HEK293T (cell line): ENCODE results near the gene EIF1AD.

Experiments used
- CTCF ChIA-PET: fragments of 350-600 bp; formaldehyde crosslinking; extraction: SDS; loops from one replicate; lab custom pipeline; 2021; ENCODE audit warnings: antibody characterized with exemption, inconsistent platforms; lab: Yijun Ruan, JAX
- POLR2A ChIA-PET: fragments of 350-600 bp; formaldehyde crosslinking; extraction: SDS; loops from one replicate; lab custom pipeline; 2020; ENCODE audit warnings: antibody characterized with exemption, inconsistent platforms; lab: Yijun Ruan, JAX
- DNase-seq: peaks from one replicate; pipeline ENCODE4 v3.0.0; 2012; ENCODE audit warnings: mixed read lengths; ENCODE audit errors: extremely low spot score
- ARNT ChIP-seq: fragments of 450-650 bp; IDR thresholded peaks from 2 replicates; pipeline ENCODE4 v1.6.1; 2017; ENCODE audit warnings: mild to moderate bottlenecking
- BHLHE40 ChIP-seq: fragments of 450-650 bp; IDR thresholded peaks from 2 replicates; pipeline ENCODE4 v1.6.1; 2016; ENCODE audit warnings: mild to moderate bottlenecking, moderate library complexity, borderline replicate concordance
- CTBP1 ChIP-seq: fragments of 450-650 bp; IDR thresholded peaks from 2 replicates; pipeline ENCODE4 v1.6.1; 2016; ENCODE audit warnings: borderline replicate concordance
- ELF4 ChIP-seq: fragments of 450-650 bp; IDR thresholded peaks from 2 replicates; pipeline ENCODE4 v1.6.1; 2017; ENCODE audit warnings: antibody characterized with exemption
- FOXA1 ChIP-seq: fragments of 450-650 bp; IDR thresholded peaks from 2 replicates; pipeline ENCODE4 v1.6.1; 2016; ENCODE audit warnings: mild to moderate bottlenecking
- FOXK2 ChIP-seq: fragments of 450-650 bp; IDR thresholded peaks from 2 replicates; pipeline ENCODE4 v1.6.1; 2016; ENCODE audit warnings: mild to moderate bottlenecking
- FOXM1 ChIP-seq: fragments of 450-650 bp; IDR thresholded peaks from 2 replicates; pipeline ENCODE4 v1.6.1; 2017; ENCODE audit warnings: mild to moderate bottlenecking, borderline replicate concordance
- HDGF ChIP-seq: fragments of 450-650 bp; IDR thresholded peaks from 2 replicates; pipeline ENCODE4 v1.6.1; 2017; ENCODE audit warnings: antibody characterized with exemption, borderline replicate concordance
- L3MBTL2 ChIP-seq: fragments of 450-650 bp; conservative IDR thresholded peaks from 2 replicates; pipeline ENCODE4 v1.6.1; 2016; ENCODE audit warnings: mild to moderate bottlenecking
- LEF1 ChIP-seq: fragments of 450-650 bp; IDR thresholded peaks from 2 replicates; pipeline ENCODE4 v1.6.1; 2017; ENCODE audit warnings: mild to moderate bottlenecking, borderline replicate concordance
- NFRKB ChIP-seq: fragments of 450-650 bp; IDR thresholded peaks from 2 replicates; pipeline ENCODE4 v1.6.1; 2016; ENCODE audit warnings: mild to moderate bottlenecking, moderate library complexity
- SP1 ChIP-seq: fragments of 450-650 bp; IDR thresholded peaks from 2 replicates; pipeline ENCODE4 v1.6.1; 2017
- SUZ12 ChIP-seq: fragments of 450-650 bp; IDR thresholded peaks from 2 replicates; pipeline ENCODE4 v1.6.1; 2016; ENCODE audit warnings: mild to moderate bottlenecking
- TARDBP ChIP-seq: fragments of 450-650 bp; IDR thresholded peaks from 2 replicates; pipeline ENCODE4 v1.6.1; 2016
- ZNF384 ChIP-seq: fragments of 450-650 bp; IDR thresholded peaks from 2 replicates; pipeline ENCODE4 v1.6.1; 2016
- TF ChIP-seq, protein P1 (sequence below): fragments of 450-650 bp; IDR thresholded peaks from 2 replicates; pipeline ENCODE4 v1.6.1; 2016

Gene EIF1AD, protein sequence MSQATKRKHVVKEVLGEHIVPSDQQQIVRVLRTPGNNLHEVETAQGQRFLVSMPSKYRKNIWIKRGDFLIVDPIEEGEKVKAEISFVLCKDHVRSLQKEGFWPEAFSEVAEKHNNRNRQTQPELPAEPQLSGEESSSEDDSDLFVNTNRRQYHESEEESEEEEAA

DNA sequence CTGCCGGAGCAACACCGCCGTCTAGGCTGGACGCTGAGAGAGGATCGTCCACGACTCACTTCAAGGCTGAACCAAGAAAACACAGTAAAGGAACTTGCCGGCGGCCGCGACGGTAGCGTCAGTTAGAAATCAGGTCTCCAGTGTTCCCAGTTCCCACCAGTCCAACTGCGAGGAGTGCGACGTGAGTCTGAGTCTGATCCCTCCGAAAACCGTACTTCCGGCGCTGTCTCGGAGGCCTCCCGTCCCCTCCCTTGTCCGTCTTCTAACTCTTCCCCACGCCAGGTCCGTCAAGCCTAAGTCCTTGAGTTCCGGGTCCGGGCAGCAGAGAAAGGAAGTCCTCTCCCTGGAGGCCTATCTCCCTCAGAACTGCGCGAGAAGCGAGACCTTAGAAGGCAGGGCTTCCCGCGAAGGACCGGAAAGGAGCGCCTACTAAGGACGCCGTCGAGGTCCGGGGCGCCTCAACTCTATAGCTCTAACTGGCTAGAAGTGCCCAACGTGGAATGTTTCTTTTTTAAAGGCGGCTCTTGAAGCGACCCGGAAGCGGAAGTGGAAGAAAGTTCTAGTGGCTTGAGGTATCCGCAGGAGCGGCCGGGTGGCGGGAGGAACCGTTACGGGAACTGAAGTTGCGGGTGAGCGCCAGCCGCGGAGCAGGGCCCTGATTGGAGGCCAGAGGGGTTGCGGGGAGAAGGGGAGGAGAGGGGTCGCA is at the start of gene EIF1AD, which contains the start of gene BANF1:
EIF1AD (minus strand) TSS at position 216 of the 706 bp plus-strand sequence. CDS start 1,768 bp downstream, outside the sequence.
BANF1 (plus strand) TSS at position 562 of the 706 bp plus-strand sequence. CDS start 748 bp downstream, outside the sequence.
- ChIA-PET POLR2A (interaction anchor here (0.6 to 1.5 kb wide), 14 partner anchors 11 to 387 kb away, joined by 3 to 9 read pairs (median 4); partner anchors contain the start of genes CCDC85B, FIBP, MUS81 and PCNX3), CTCF (interaction anchor here (1.0 kb wide), 1 partner anchor 142 kb away, joined by 3 read pairs; no protein-coding TSS in a partner anchor)
- DNase-seq: peak; percentile 88
- TF ChIP-seq SUZ12 (no peak), ZNF384 (no peak), L3MBTL2 (peak; percentile 86), NFRKB (no peak), TARDBP (no peak), SP1 (no peak), ELF4 (peak; percentile 90), FOXA1 (no peak), FOXK2 (peak; percentile 49; the same call in 1 of the 2 replicates), ARNT (0 out of 2 replicates have a peak, but pooled peaks have one; percentile 43), FOXM1 (no peak), CTBP1 (peak; percentile 94)
- TF ChIP-seq, protein P1, sequence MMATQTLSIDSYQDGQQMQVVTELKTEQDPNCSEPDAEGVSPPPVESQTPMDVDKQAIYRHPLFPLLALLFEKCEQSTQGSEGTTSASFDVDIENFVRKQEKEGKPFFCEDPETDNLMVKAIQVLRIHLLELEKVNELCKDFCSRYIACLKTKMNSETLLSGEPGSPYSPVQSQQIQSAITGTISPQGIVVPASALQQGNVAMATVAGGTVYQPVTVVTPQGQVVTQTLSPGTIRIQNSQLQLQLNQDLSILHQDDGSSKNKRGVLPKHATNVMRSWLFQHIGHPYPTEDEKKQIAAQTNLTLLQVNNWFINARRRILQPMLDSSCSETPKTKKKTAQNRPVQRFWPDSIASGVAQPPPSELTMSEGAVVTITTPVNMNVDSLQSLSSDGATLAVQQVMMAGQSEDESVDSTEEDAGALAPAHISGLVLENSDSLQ: peak; percentile 73

DNA sequence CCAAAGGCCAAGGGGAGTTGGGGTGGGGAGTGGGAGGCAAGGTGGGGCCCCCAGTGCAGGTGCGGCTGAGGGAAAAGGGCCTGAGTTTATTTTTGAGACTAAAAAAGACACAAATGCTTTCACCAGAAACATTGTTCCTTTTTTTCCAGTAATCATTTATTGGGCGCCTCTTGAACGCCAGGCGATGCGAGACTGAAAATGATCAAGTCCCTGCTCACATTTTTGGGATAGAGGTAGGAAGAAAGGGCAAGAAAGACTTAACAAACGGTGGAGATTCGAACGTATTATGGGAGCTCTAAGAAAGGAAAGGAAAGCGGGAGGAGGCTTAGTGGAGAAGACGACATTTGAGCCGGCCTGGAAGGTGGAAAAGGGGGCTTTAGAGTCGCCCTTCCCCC is 49.4 kb upstream of the EIF1AD start:
- POLR2A ChIA-PET: interaction anchor here (1.0 to 4.9 kb wide), 9 partner anchors 10 to 248 kb away, joined by 3 to 34 read pairs (median 5); partner anchors contain the start of gene CCDC85B
- CTCF ChIA-PET: interaction anchor here (1.0 to 4.6 kb wide), 3 partner anchors 13 to 220 kb away, joined by 3 to 24 read pairs (median 3); no protein-coding TSS in a partner anchor
- no peak for DNase-seq
- no peak for TF ChIP-seq BHLHE40
- no peak for TF ChIP-seq LEF1
- TF ChIP-seq FOXK2: no peak
- no peak for TF ChIP-seq FOXM1
- TF ChIP-seq NFRKB: no peak
- TF ChIP-seq CTBP1: no peak
- TF ChIP-seq FOXA1: no peak
- TF ChIP-seq, protein P1: no peak
- TF ChIP-seq TARDBP: no peak
- no peak for TF ChIP-seq ELF4
- TF ChIP-seq ZNF384: no peak
- TF ChIP-seq HDGF: no peak

DNA sequence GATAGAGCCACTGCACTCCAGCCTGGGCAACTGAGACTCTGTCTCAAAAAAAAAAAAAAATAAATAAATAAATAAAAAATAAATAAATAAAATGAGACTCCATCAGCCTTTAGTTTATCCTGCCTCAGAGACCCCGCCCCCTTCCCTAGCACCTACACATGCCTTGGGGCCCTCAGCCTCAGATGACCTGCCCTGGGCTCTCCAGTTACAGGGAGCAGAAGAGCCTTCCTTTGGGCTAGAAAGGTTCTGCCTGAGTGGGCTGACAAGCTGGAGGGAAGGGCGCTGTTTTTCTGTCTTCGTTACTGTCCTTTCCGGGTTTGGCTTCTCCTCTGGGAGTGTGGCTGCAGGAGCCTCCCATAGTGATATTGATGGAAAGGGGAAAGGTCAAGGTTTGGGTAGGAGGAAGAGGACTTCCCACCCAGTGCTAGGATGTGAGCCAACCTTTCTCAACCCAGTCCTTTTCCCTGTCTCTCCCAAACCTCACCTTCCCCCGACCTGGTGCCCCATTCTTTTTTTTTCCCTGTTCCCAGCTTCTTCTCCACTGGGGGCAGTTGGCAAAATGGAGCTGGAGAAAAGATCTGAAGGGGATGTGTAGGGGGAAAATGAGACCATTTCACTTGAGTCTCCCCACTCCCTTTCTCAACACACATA is 48.7 kb upstream of the EIF1AD start:
- ChIA-PET CTCF (interaction anchor here (0.6 to 4.6 kb wide), 3 partner anchors 13 to 29 kb away, joined by 3 to 24 read pairs (median 4); no protein-coding TSS in a partner anchor), POLR2A (interaction anchor here (4.9 kb wide), 1 partner anchor 18 kb away, joined by 34 read pairs; no protein-coding TSS in a partner anchor)
- no peak for DNase-seq
- no peak for TF ChIP-seq SUZ12
- no peak for TF ChIP-seq ELF4
- TF ChIP-seq ZNF384: no peak
- TF ChIP-seq LEF1: no peak
- TF ChIP-seq L3MBTL2: no peak
- no peak for TF ChIP-seq FOXM1
- no peak for TF ChIP-seq FOXK2
- TF ChIP-seq TARDBP: no peak
- no peak for TF ChIP-seq CTBP1
- TF ChIP-seq, protein P1: no peak
- TF ChIP-seq BHLHE40: no peak
- no peak for TF ChIP-seq FOXA1
- TF ChIP-seq ARNT: no peak
- no peak for TF ChIP-seq HDGF
- TF ChIP-seq SP1: no peak
- no peak for TF ChIP-seq NFRKB

DNA sequence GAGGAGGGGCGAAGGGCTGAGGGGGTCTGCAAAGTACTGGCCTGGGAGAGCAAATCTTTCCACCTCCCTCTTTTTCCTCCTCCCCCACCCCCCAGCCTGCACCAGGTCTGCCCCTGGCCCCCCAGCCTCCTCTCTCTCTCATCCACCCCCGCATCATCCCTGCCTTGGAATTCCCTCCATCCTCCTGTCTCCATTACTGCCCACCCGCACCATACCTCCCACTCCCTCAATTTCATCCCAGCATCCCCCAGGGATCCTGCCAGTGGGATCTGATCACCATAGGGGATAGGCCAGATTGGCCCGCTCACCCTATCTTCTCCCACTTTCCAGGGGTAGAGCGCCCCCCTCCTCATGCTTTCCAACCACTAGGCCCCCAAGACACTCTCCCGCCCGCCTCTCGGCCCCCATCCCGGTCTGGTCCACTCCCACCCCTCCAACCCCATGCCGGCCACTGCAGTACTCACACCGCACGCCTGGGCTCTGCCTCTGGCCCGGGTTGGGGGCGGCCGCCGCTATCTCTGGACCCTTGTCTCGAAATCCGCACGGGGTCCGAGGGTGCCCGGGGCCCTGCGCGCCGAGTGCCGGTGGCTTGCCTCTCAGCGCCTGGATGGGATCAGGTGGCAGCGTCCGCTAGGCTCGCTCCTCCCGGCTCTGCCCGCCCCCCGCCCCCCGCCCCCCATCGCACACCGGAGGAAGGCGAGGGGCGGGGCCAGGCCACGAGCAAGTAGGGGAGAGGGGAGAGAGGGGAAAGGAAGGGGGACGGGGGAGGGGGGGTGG is 46.8 kb upstream of the EIF1AD start, which contains the start of gene GAL3ST3:
GAL3ST3 (minus strand) TSS at position 615 of the 777 bp plus-strand sequence. CDS start 3,746 bp downstream, outside the sequence.
- ChIA-PET POLR2A (no interaction called here), CTCF (interaction anchor here (1.6 kb wide), 1 partner anchor 26 kb away, joined by 5 read pairs; no protein-coding TSS in a partner anchor)
- no peak for DNase-seq
- no peak for TF ChIP-seq FOXM1
- TF ChIP-seq LEF1: no peak
- TF ChIP-seq FOXA1: no peak
- TF ChIP-seq FOXK2: no peak
- TF ChIP-seq ELF4: no peak
- TF ChIP-seq NFRKB: no peak
- TF ChIP-seq SUZ12: no peak
- no peak for TF ChIP-seq L3MBTL2
